Left forelimb (tissue), 1 donor: ENCODE measurements around the gene ECT2.
"Not testable (repeated sequence)": the region's sequence is repeated elsewhere in the genome, so short reads cannot be mapped to it uniquely, and the experiment has no call there.

Source experiments
- DNase-seq: peaks from one replicate; pipeline ENCODE4 v3.0.0-alpha.2; 2018; ENCODE audit warnings: low spot score

Gene ECT2, protein sequence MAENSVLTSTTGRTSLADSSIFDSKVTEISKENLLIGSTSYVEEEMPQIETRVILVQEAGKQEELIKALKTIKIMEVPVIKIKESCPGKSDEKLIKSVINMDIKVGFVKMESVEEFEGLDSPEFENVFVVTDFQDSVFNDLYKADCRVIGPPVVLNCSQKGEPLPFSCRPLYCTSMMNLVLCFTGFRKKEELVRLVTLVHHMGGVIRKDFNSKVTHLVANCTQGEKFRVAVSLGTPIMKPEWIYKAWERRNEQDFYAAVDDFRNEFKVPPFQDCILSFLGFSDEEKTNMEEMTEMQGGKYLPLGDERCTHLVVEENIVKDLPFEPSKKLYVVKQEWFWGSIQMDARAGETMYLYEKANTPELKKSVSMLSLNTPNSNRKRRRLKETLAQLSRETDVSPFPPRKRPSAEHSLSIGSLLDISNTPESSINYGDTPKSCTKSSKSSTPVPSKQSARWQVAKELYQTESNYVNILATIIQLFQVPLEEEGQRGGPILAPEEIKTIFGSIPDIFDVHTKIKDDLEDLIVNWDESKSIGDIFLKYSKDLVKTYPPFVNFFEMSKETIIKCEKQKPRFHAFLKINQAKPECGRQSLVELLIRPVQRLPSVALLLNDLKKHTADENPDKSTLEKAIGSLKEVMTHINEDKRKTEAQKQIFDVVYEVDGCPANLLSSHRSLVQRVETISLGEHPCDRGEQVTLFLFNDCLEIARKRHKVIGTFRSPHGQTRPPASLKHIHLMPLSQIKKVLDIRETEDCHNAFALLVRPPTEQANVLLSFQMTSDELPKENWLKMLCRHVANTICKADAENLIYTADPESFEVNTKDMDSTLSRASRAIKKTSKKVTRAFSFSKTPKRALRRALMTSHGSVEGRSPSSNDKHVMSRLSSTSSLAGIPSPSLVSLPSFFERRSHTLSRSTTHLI

DNA sequence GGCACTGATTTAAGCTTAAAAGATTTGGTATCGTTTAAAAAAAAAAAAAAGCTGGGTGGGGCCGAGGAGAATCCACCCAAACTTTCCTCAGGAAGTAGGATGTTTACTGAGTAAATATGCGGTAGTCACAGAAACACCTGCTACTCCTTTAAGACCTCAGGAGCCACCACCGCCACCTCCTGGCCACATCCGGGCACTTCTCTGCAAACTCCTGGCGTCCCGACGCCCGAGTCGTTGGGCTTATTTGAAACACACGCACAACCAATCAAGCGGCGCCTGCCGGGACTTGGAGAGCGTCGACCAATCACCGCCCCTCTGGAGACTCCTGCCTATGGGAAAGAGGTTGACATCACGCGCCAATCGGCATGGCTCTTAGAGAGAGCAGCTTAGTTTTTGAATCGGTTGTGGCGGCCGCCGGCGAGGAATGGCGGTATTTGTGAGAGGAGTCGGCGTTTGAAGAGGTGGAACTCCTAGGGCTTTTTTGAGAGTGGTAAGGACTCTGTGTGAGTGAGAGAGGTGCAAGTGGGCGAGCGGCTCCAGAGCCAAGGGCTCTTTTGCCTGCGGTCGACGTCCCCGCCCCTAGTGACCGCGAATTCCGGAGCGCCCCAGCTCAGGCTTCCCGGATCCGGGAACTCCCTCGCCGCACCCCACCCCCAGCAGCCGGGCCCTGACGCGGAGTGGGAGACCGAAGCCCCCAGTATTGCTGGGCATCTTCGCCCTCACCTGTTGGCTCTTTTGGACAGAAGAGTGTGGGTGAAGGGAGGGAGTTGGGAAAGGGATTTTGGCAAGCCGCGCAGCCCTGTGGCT, at the start of gene ECT2:
ECT2 (plus strand) TSS at position 359 of the 807 bp plus-strand sequence. CDS start 3,805 bp downstream, outside the sequence.
- peak; percentile 97 for DNase-seq

DNA sequence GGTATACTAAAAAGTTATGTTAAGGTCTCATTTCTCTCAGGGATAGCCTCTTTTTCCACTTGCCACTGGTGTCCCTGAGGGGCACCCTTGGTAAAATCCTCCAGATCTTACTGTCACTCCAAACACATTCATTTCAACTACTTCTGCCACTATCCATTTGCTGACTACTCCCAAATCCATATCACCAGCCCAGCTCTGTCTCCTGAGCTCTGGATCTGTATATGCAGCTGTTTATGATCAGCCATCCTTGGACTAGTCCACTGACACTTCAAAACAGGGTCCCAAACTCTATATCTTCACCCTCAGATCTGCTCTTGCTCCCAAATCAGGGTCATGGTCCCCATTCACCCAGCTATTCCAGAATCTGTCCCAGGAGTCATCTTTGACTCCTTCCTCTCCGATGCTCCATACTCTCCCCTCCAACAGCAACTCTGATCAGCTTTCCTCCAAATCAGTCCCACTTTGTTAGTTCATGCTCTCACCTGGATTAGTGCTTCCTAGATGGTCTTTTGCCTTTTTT, 49.5 kb upstream of the ECT2 start:
- DNase-seq, result no peak

DNA sequence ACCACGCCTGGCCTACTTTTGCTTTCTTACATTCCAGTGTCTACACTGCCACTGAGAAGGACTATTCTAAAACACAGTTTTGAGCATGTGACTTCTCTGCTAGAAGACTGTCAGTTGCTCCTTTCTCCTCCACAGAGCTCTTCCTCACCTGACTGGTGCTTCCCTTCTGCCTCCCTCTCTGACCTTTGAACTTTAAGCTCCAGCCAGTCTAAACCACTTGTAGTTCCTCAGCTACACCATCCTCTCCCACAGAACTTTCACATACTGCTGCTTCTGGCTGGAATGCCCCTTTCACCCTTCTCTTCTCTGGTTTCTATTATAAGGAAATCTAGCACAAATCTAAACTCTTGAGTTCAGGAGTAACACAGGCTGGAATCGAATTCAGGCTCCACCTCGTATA, 48.8 kb upstream of the ECT2 start:
- no peak for DNase-seq

GRCh38 chr3:172702256-172702655, 48.3 kb upstream of the ECT2 start:
- DNase-seq, result no peak

- DNase-seq, result not testable (repeated sequence)
Measured at GRCh38 chr3:172702731-172703130, 47.8 kb upstream of the ECT2 start.

DNA sequence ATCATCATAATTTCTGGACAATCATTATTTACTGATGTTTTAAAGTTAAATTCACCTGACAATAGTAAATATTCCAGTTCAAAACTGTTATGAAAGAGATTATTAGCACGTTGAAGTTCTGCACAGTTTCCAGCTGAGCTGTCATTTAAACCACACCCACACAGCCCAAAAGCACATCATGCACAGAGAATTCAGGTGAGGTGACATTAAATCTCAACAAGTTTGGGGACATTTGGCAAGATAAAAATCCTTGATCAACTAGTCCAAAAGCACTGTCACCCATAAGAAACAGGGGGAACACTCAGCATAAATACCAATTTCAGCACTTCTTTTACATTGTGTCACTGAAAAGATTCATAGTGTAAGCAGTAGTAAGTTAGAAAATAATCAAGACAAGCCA, 46.5 kb upstream of the ECT2 start:
- no peak for DNase-seq

- DNase-seq, result no peak
Measured at GRCh38 chr3:172705170-172705569, 45.4 kb upstream of the ECT2 start.

DNA sequence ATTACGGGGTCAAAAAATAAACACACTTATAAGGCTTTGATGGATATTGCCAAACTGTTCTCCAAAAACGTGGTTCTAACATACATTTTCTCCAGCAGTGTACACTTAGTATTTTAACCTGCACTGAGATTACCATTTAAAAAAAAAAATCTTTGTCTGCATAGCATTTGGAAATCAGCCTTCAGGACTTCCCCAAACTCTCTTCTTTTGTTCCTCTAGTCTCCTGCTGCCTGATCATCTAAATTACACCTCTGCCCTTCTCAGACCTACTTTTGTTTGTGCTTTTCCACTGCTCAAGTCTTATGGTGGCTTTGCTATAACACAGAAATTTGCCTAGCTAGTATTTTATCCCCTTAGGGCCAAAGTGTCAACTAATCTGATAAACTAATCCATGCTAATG, 43.5 kb upstream of the ECT2 start:
- no peak for DNase-seq

GRCh38 chr3:172707967-172708366, 42.6 kb upstream of the ECT2 start:
- no peak for DNase-seq

DNA sequence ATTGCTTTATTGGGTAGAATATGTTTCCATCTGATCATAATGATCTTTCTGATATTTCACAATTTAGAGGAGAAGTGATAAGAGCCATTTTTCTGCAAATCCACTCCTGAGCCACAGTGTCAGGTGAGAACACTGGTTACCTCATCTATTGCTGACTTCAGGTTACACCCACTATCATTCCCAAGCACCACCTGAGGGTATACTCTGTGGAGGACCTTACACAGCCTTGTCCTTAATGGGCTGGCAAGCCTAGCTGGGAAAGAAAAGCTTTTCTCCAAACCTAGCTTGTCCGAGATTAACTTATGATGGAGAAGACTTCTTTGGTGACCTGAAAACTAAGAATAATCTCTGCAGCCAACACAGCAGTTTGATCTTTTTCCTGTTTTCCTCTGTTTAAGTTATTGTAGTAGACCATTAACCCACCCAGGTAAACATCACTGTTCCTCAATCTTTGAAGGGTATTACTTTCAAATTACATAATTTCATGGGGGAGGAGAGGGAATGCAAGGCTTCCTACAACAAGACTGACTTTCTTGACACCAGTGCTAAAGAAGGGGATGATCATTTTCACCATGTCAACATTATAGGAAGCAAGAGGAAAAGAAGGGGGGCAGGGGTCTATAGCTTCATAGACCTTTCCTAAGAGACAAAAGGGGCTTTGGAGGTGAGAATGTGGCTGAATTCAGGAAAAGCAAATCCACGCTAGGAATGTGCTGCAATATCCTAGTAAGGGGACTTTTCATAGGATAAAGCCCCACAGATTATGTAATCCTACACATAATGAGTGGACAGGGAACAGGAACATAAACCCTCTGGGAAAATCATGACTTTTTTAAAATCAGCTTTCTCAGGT, 41.4 kb upstream of the ECT2 start:
- no peak for DNase-seq

- DNase-seq, result peak; percentile 66
Measured at GRCh38 chr3:172709774-172710663, 40.5 kb upstream of the ECT2 start.

GRCh38 chr3:172710664-172711453, 39.7 kb upstream of the ECT2 start, which contains the start of gene NCEH1:
TSS of gene NCEH1 (minus strand) at chr3:172711067. CDS start at chr3:172710984, 83 bp downstream.
- DNase-seq, result peak; percentile 87

DNA sequence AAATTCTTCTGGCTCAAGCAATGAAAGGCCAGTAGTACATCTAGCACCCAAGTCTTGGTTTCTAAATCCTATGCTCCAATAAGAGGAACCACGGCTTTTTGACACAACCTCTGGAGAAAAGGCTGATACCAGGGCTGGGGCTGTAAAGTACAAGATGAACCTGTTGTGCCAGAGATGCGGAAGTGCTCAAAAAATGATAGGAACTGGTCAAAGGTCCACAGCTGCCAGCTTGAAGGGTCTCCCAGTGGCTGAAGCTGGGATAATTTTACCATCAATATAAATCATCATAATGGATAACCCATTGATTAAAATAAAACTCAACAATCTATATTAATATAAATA, 39.1 kb upstream of the ECT2 start:
- DNase-seq, result no peak

DNA sequence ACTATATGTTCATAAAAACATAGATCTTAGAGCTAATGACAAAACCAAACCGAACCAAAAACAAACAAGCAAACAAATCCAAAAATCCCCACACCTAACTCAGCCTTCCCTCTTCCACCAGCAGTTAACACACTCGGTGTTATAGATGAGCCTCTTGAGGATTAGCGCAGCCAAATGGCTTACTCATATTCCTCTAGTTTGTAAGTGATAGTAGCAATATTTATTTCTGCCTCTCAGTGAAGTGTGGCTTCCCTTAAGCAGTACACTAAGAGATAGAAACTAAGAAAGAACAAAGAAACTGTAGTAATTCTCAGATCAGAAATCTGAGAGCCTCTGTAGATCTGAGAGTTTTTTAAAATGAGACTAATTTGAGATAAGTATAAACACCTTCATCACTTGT, 37.2 kb upstream of the ECT2 start:
- DNase-seq, result no peak

GRCh38 chr3:172716476-172716875, 34.0 kb upstream of the ECT2 start:
- DNase-seq, result no peak

GRCh38 chr3:172717493-172718088, 32.9 kb upstream of the ECT2 start:
- DNase-seq, result no peak

GRCh38 chr3:172722536-172723040, 27.9 kb upstream of the ECT2 start:
- not testable (repeated sequence) for DNase-seq

GRCh38 chr3:172726380-172726779, 24.1 kb upstream of the ECT2 start:
- no peak for DNase-seq
